Activated T-helper 9 cell treated with anti-CD3 and anti-CD28 coated beads, Interleukin-2, amount 50 U/mL, for 16 hours (primary cell): ENCODE data around the gene C11orf68.
"Not testable (repeated sequence)": the region's sequence is repeated elsewhere in the genome, so short reads cannot be mapped to it uniquely, and the experiment has no call there.

Experiments
- DNase-seq: peaks from one replicate; pipeline ENCODE4 v3.0.0-alpha.2; 2020; ENCODE audit warnings: low read depth

C11orf68 gene

DNA sequence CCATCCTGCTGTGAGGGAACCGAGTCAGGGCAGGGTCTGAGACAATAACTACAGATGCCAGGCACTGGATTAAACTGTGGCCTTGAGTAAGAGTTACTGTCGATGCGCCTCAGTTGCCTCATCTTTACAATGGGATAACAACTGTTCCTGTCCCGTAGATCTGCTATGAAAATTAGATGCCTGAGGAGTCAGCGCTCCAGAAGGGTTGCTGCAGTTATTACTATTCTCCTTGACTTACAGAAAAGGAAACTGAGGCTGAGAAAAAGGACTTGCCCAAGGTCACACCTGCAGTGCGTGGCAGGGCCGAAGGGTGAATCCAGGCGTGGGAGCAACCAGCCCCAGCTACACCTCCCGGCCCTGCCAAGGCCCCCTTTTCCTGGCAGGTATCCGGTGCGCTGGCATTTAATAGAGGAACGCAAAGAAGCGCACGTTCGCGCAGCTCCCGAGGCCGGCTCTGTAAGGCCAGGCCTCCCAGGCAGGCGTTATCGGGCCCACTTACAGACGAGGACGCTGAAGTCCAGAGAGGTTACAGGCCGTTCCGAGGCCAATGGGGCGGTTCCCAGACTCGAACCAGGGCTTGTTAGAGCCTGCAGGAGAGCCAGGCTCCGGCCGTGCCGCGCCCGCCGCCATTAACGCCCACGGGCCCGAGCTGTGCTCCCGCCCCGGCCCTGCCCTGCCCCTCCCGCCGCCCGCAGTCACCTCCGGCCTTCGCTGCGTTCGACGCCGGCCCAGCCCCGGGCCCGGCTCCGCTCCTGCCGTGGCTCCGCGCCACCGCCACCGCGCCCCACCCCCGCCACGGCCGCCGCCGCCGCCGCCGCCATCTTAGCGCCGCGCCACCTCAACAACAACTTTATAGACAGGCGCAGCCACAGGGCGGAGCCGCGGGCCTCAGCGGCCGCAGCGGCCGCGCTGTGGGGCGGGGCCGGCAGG lies at the start of gene C11orf68:
C11orf68 (minus strand) TSS at position 852 of the 930 bp plus-strand sequence; CDS start at position 821, 31 bp downstream.
- no peak for DNase-seq

DNA sequence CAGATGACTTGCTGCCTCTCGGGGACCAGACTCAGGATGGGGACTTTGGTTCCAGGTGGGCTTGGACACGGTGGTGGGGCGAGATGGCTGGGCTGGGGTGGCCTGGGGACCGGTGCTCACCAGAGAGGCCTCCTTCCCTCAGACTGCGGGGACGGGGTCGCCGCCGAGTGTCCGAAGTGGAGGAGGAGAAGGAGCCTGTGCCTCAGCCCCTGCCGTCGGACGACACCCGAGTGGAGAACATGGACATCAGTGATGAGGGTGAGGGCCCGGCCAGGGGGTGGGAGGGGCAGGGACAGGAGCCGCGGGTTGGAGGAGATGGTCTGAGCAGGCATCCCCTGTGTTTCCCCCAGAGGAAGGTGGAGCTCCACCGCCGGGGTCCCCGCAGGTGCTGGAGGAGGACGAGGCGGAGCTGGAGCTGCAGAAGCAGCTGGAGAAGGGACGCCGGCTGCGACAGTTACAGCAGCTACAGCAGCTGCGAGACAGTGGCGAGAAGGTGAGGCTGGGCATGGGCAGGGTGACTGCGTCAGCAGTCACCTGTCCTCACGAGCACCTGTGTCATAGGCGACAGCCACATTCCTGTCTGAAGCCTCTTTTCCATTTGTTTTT lies 48.6 kb upstream of the C11orf68 start:
- no peak for DNase-seq

DNA sequence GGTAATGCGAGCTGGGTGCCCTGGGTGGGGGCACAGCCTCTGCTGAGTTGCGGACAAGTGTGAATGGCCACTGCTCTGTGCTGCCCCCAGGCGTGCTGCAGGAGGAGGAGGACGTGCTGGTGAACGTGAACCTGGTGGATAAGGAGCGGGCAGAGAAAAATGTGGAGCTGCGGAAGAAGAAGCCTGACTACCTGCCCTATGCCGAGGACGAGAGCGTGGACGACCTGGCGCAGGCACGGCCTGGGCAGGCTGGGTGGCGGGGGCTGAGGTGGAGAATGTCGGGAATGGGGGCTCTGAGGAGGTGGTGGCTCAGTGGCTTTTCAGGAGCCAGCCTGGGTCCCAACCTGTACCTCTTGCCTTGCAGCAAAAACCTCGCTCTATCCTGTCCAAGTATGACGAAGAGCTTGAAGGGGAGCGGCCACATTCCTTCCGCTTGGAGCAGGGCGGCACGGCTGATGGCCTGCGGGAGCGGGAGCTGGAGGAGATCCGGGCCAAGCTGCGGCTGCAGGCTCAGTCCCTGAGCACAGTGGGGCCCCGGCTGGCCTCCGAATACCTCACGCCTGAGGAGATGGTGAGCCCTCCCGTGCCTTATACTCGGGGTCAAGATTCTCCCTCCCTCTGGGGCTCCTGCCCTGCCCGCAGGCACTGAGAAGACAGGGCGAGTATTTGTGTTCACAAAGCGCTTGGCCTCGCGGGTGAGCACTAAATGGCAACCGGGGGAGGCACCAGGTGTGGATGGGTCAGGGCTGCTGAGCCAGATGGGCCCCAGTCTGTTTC lies 47.3 kb upstream of the C11orf68 start:
- no peak for DNase-seq

DNA sequence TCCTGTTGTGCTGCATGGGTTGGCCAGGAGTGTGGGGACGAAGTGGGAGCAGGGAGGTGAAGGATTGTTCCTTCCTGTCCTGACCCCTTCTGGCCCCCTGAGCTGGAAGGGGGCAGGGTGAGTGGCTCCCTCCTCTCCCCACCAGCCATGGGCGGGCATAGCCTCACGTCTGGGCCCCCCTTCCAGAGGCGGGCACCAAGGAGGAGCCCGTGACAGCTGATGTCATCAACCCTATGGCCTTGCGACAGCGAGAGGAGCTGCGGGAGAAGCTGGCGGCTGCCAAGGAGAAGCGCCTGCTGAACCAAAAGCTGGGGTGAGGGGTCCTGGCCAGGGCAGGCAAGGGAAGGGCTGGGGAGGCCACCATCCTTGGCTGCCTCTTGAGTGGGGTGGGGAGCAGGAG lies 46.0 kb upstream of the C11orf68 start:
- DNase-seq = no peak

DNA sequence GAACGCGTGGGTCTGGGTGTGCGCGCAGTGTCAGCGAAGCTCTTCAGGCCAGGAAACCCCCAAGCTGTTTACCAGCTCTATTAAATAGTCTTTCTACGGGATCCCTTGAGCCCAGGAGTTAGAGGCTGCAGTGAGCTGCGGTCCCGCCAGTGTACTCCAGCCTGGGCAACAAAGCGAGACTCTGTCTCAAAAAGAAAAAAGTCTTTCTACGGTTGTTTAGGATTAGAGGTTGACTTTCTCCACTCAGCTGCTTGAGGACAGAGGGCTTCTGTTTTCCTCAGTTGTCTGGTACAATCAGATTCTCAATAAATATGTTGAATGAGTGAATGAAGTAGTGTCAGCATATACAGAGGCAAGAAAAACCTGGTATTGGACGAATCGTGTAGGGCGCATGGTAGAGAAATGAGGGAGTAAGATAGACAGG lies 43.3 kb upstream of the C11orf68 start:
- no peak for DNase-seq

DNA sequence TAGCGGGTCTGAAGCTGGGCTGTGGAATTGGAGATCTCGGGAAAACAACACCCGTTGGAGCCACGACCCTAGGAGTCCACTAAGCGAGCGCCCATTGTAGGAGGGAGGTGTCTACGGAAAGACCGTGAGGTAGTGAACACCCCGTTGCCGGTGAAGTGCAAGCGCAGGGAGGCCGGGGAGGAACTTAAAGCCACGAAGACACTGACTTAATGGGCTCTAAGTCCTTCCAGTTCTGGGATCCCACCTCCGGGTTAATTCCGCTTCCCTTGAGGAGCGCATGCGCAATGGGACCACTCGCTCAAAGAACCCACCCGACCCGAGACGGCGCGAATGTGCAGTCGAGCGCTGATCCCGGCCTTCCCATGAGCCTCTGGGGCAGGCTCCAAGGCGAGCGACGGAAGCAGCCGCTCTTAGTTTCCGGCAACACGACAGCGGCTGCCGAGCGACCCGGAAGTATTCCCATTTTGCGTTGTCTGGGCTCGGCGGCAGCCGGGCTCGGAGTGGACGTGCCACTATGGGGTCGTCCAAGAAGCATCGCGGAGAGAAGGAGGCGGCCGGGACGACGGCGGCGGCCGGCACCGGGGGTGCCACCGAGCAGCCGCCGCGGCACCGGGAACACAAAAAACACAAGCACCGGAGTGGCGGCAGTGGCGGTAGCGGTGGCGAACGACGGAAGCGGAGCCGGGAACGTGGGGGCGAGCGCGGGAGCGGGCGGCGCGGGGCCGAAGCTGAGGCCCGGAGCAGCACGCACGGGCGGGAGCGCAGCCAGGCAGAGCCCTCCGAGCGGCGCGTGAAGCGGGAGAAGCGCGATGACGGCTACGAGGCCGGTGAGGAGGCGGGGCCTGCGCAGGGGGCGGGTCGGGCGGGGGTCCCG lies 42.6 kb upstream of the C11orf68 start, which contains the start of gene SART1:
SART1 (plus strand) TSS at position 468 of the 874 bp plus-strand sequence; CDS start at position 515, 47 bp downstream.
- peak; percentile 93 for DNase-seq

DNA sequence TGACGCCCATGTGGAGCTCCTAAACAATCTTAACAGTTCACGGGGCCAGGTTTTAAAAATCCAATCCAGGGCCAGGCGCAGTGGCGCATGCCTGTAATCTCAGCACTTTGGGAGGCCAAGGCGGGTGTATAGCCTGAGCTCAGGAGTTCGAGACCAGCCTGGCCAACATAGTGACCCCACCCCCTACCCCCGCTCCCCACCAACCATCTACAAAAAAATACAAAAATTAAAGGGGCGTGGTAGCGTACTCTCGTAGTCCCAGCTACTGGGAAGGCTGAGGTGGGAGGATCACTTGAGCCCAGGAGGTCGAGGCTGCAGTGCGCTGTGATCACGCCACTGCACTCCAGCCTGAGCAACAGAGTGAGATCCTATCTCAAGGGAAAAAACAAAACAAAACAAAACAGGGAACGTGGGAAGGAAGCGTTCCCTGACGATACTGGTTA lies 42.0 kb upstream of the C11orf68 start:
- no peak for DNase-seq

DNA sequence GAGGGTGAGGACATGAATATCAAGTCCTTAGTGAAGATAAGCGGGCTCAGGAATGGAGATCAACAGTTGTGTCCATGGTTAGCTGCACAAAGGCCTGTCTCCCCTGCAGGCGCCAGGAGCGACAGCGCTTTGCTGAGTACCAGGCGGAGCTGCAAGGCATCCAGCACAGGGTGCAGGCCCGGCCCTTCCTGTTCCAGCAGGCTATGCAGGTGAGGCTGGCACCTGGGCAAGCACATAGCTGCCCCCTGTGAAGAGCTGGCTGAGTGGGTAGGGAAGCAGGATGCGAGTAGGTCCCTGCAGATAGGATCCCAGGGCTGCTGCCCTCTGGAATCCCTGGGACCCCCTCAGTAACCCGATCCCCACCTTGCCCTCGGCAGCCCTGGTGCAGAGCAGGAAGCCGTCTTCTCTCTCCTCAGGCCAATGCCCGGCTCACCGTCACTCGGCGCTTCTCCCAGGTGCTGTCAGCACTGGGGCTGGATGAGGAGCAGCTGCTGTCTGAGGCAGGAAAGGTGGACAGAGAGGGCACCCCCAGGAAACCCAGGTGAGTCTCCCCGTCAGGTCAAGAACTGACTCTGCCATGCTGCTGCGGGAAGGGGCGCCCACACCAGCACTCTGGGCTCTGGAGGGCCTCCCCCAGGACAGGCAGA lies 40.0 kb upstream of the C11orf68 start:
- no peak for DNase-seq

DNA sequence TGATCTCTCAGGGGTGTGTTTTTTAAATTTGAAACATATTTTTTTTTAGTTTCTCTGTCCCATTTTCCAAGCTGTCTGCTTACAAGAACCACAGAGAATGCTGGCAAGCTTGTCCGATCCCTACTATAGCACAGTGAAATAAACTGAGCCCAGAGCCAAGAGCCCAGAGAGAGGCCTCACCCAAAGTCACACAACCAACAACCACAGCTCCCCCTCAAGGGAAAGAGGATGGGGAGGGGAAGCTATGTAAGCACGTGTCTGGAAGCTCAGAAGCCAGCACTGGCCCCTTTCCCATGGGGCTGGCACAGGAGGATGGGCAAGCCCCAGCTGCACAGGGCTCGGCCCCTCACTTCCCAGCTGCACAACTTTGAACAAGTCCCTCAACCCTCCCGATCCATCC lies 39.4 kb upstream of the C11orf68 start:
- DNase-seq = no peak

DNA sequence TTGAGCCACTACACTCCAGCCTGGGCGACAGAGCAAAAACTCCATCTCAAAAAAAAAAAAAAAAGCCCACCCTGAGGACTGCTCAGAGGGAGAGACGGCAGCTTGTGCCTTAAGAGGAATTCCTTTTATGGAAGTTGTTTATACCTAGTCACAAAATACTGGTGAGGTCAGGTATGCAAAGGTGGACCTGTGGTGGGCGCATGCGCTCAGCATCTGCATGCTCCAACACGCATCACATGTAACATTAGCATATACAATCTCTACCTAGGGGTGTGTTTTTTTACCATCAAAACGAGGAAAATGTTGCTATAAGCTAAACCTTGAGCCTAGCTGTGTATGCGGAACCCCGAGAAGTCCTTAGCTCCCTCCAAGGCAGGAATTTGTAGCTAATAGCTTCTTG lies 35.9 kb upstream of the C11orf68 start:
- no peak for DNase-seq

DNA sequence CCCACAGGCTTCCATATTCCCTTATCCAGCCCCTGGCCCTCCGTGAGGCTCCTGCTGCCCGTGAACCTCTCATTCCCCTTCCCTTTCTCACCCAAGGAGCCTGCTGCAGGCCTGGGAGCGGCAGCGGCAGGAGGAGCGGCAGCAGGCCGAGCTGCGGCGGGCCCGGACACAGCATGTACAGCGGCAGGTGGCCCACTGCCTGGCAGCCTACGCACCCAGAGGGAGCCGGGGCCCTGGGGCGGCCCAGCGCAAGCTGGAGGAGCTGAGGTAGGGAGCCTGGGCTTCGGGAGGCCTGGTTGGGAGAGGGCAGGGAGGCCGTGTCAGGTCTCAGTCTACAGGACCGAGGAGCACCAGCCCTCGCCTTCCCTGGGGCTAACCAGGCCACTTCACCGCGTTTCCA lies 34.6 kb upstream of the C11orf68 start:
- no peak for DNase-seq

DNA sequence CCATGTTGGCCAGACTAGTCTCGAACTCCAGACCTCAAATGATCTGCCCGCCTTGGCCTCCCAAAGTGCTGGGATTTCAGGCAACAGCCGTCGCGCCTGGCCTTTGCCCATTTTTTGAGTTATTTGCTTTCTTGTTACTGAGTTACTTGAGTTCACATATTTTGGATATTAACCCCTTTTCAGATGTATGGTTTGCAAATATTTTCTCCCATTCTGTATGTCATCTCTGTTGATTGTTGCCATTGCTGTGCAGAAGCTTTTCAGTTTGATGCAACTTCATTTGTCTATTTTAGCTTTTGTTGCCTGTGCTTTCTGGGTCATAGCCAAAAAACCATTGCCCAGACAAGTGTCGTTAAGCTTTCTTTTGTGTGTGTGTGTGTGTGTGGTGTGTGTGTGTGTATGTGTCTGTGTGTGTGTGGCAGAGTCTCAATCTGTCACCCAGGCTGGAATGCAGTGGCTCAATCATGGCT lies 33.2 kb upstream of the C11orf68 start:
- no peak for DNase-seq

DNA sequence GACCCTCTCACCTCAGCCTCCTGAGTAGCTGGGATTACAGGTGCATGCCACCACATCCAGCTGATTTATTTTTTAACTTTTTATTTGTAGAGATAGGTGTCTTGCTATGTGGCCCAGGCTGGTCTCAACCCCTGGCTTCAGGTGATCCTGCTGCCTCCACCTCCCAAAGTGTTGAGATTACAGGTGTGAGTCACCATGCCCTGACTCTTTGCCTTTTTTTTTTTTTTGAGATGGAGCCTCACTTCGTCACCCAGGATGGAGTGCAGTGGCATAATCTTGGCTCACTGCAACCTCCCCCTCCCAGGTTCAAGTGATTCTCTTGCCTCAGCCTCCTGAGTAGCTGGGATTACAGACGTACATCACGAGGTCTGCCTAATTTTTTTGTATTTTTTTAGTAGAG lies 32.8 kb upstream of the C11orf68 start:
- not testable (repeated sequence) for DNase-seq

DNA sequence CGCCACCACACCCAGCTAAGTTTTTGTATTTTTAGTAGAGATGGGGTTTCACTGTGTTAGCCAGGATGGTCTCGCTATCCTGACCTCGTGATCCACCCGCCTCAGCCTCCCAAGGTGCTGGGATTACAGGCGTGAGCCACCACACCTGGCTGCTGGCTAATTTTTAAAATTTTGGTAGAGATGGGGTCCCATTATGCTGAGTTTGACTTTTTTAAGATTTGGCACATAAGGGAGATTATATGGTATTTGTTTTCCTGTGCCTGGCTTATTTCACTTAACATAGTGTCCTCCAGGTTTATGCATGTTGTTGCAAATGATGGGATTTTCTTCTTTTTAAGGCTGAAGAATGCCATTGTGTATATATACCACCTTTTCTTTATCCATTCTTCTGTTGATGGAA lies 31.8 kb upstream of the C11orf68 start:
- not testable (repeated sequence) for DNase-seq

DNA sequence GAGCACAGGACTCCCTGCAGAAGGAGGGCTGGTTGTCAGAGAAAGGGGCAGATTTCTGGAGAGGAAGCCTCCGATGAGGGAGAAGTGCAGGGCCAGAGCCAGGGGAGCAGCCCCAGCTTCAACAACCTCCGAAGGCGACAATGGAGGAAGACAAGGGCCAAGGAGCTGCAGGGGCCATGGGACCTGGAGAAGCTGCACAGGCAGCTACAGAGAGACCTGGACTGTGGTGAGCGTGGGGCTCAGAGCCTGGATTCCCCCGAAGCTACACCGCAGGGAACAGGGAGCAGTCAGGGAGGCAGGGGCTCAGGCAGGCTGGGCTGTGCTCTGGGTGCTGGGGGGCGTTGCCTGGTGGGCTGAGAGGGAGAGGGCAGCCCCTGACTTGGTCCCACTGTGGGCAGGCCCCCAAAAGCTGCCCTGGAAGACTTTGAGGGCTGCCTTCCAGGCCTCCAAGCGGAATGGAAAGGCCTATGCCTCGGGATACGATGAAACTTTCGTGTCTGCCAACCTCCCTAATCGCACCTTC lies 28.8 kb upstream of the C11orf68 start:
- DNase-seq = no peak

DNA sequence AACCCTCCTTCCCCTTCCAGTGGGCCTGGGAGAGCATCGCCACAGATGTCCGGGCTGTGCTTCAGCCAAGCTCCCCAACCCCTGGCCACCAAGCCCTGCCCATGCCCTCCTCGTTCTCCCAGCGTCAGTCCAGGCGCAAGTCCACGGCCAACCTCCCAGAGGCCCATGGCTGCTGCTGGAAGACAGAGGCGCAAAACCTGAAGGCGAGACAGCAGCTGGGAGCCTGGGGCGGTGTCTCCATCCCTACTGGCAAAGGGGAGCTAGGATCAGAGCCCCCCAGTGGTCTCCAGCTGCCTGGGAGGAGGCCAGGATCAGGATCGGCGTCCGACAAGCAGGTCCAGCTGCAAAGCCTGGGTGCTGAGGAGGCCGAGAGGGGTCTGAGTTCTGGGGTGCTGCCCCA lies 28.3 kb upstream of the C11orf68 start:
- no peak for DNase-seq

DNA sequence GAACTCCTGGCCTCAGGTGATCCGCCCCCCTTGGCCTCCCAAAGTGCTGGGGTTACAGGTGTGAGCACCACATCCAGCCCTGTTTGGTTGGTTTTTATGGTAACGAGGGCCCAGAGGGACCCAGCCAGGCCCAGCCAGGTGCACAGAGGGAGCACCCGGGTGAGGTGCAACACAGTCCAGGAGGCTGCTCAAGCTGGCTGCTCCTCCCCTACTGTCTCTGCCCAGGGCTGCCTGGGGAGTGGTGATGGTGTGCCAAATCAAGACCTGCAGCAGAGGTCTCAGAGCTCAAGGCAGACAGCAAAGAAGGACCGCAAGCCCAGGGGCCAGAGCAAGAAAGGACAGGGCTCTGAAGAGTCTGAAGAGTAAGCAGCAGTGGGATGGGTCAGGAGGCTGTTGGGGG lies 27.8 kb upstream of the C11orf68 start:
- no peak for DNase-seq

DNA sequence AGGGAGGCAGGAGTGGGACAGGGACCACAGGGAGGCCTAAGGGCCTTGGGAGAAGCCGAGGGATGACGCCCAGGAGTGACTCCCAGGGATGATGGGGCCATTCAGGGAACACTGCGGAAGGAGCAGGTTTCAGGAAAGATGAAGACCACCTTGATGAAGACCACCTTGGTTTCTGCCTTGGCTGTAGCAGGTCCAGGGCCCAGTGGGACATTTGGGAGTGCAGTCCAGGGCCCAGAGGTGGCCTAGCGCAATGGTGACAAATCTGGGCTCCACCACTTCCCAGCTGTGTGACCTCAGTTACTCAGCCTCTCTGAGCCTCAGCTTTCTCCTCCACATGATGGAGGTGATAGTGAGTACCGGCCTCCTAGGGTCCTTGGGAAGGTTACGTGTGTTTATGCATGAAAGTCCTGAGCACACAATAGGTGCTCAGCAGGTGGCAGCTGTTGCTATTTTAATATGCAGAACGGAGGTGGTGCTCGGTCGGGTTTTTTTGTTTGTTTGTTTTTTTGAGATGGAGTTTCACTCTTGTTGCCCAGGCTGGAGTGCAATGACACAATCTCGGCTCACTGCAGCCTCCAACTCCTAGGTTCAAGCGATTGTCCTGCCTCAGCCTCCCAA lies 27.2 kb upstream of the C11orf68 start:
- no peak for DNase-seq

DNA sequence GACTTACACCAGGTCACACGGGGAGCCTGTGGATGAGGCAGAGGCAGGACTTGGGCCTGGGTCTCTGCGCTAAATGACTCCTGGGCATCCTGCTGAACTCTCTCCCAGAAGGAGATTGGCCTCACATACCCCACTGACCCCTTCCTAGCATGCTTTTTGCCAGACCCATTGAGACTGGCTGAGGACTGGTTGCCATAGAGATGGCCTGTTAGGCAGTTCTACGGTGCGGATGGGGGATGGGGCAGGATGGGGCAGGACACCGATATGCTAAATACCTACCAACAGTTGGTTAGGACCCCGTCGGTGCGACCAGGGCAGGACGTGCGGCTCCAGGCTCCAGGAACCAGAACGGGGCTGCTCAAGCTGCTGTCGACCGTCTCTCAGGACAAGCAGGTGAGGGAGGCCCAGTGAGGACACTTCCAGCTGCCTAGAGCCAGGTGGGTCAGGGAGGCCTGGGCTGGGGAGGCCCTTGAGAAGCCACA lies 26.6 kb upstream of the C11orf68 start, which contains the start of gene TSGA10IP:
TSGA10IP (plus strand) TSS at position 51 of the 482 bp plus-strand sequence; CDS start at position 247, 196 bp downstream.
- no peak for DNase-seq

DNA sequence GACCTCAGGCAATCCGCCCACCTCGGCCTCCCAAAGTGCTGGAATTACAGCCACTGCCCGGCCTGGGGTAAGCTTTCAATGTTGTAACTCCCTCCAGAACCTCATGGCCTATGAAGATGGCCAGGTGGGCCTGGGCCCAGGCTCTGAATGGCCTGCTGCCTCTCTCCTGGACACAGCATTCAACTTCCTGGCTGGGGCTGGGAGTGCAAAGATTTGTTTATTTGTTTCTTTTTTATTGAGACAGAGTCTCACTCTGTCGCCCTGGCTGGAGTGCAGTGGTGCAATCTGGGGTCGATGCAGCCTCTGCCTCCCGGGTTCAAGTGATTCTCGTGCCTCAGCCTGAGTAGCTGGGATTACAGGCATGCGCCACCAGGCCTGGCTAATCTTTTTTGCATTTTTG lies 25.9 kb upstream of the C11orf68 start:
- no peak for DNase-seq
